DOHH2 (cell line): ENCODE measurements around the gene EFS.
"Not testable (repeated sequence)": the region's sequence is repeated elsewhere in the genome, so short reads cannot be mapped to it uniquely, and the experiment has no call there.

Experiments used
- H3F3A ChIP-seq: fragments of 200-600 bp; sonication (generic), shearing (Covaris generic); 2 replicates; pipeline ENCODE4 v1.6.0; 2016; ENCODE audit warnings: antibody characterized with exemption, mild to moderate bottlenecking; ENCODE audit not compliant: control insufficient read depth, insufficient read depth
- H3K27ac ChIP-seq: fragments of 200-600 bp; sonication (generic); 2 replicates; pipeline ENCODE4 v1.5.1; 2014; ENCODE audit warnings: low read depth, mild to moderate bottlenecking, low read length, moderate library complexity
- H3K27me3 ChIP-seq: fragments of 200-600 bp; sonication (generic); 2 replicates; pipeline ENCODE4 v1.6.1; 2014; ENCODE audit warnings: mild to moderate bottlenecking, low read length, mixed read lengths; ENCODE audit not compliant: control insufficient read depth
- H3K36me3 ChIP-seq: fragments of 200-600 bp; sonication (generic); 2 replicates; pipeline ENCODE4 v1.6.1; 2014; ENCODE audit warnings: mild to moderate bottlenecking, low read length, moderate library complexity, mixed read lengths; ENCODE audit not compliant: control insufficient read depth
- H3K4me1 ChIP-seq: fragments of 200-600 bp; sonication (generic); 2 replicates; pipeline ENCODE4 v1.6.1; 2014; ENCODE audit warnings: mild to moderate bottlenecking, low read length, mixed read lengths; ENCODE audit not compliant: control insufficient read depth
- H3K4me2 ChIP-seq: fragments of 200-600 bp; sonication (generic); 2 replicates; pipeline ENCODE4 v1.6.0; 2014; ENCODE audit warnings: mild to moderate bottlenecking, low read length, moderate library complexity
- H3K4me3 ChIP-seq: fragments of 200-600 bp; sonication (generic); 2 replicates; pipeline ENCODE4 v1.5.1; 2014; ENCODE audit warnings: mild to moderate bottlenecking, low read length, mixed read lengths
- H3K79me2 ChIP-seq: fragments of 200-600 bp; sonication (generic); 2 replicates; pipeline ENCODE4 v1.6.1; 2014; ENCODE audit warnings: mild to moderate bottlenecking, low read length, mixed read lengths; ENCODE audit not compliant: control insufficient read depth
- H3K9me2 ChIP-seq: fragments of 200-600 bp; sonication (generic); replicated peaks from 2 replicates; pipeline ENCODE4 v1.6.1; 2014; ENCODE audit warnings: mild to moderate bottlenecking, low read length, mixed read lengths; ENCODE audit not compliant: control insufficient read depth
- H3K9me3 ChIP-seq: fragments of 200-600 bp; sonication (generic); 2 replicates; pipeline ENCODE4 v1.6.1; 2014; ENCODE audit warnings: antibody characterized with exemption, low read length, mixed read lengths; ENCODE audit not compliant: control insufficient read depth, insufficient read depth
- H4K20me1 ChIP-seq: fragments of 200-600 bp; sonication (generic); 2 replicates; pipeline ENCODE4 v1.6.0; 2014; ENCODE audit warnings: low read depth, mild to moderate bottlenecking, antibody characterized with exemption, low read length, moderate library complexity; ENCODE audit not compliant: control insufficient read depth, insufficient read depth
- EZH2phosphoT487 ChIP-seq: fragments of 200-600 bp; sonication (generic); IDR thresholded peaks from 2 replicates; pipeline ENCODE4 v1.6.1; 2017; ENCODE audit warnings: borderline replicate concordance, mild to moderate bottlenecking, antibody characterized with exemption, low read length, moderate library complexity, mixed read lengths
- TF ChIP-seq, protein P1 (sequence below): fragments of 200-600 bp; sonication (generic); IDR thresholded peaks from one replicate; pipeline ENCODE4 v1.5.1; 2014; ENCODE audit warnings: antibody characterized with exemption, mild to moderate bottlenecking, low read depth, low read length; ENCODE audit not compliant: poor library complexity, severe bottlenecking

The EFS gene

GRCh38 chr14:23396781-23397407, 31.9 kb upstream of the EFS start:
- no peaks in the 10 kb centered on the region for H3K79me2 ChIP-seq
- no peak for TF ChIP-seq EZH2phosphoT487
- TF ChIP-seq, protein P1, sequence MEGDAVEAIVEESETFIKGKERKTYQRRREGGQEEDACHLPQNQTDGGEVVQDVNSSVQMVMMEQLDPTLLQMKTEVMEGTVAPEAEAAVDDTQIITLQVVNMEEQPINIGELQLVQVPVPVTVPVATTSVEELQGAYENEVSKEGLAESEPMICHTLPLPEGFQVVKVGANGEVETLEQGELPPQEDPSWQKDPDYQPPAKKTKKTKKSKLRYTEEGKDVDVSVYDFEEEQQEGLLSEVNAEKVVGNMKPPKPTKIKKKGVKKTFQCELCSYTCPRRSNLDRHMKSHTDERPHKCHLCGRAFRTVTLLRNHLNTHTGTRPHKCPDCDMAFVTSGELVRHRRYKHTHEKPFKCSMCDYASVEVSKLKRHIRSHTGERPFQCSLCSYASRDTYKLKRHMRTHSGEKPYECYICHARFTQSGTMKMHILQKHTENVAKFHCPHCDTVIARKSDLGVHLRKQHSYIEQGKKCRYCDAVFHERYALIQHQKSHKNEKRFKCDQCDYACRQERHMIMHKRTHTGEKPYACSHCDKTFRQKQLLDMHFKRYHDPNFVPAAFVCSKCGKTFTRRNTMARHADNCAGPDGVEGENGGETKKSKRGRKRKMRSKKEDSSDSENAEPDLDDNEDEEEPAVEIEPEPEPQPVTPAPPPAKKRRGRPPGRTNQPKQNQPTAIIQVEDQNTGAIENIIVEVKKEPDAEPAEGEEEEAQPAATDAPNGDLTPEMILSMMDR, result no peak
- H3K4me3 ChIP-seq, result no peak overlapping the region
- H3K9me2 ChIP-seq, result no peaks in the 10 kb centered on the region
- no peak overlapping the region for H3K4me2 ChIP-seq
- H4K20me1 ChIP-seq, result no peaks in the 10 kb centered on the region
- no peaks in the 10 kb centered on the region for H3K27me3 ChIP-seq
- H3K36me3 ChIP-seq, result no peaks in the 10 kb centered on the region
- H3K27ac ChIP-seq, result no peak overlapping the region
- no peaks in the 10 kb centered on the region for H3F3A ChIP-seq
- H3K9me3 ChIP-seq, result no peaks in the 10 kb centered on the region
- no peaks in the 10 kb centered on the region for H3K4me1 ChIP-seq

GRCh38 chr14:23396126-23396525, 31.2 kb upstream of the EFS start:
- Histone ChIP-seq H3K4me2 (no peak overlapping the region), H3K27me3 (no peaks in the 10 kb centered on the region), H3F3A (no peaks in the 10 kb centered on the region), H3K27ac (no peak overlapping the region), H3K9me2 (no peaks in the 10 kb centered on the region), H4K20me1 (no peaks in the 10 kb centered on the region), H3K9me3 (no peaks in the 10 kb centered on the region), H3K36me3 (no peaks in the 10 kb centered on the region), H3K4me3 (no peak overlapping the region), H3K4me1 (no peaks in the 10 kb centered on the region), H3K79me2 (no peaks in the 10 kb centered on the region)
- TF ChIP-seq, protein P1, result no peak
- no peak for TF ChIP-seq EZH2phosphoT487

DNA sequence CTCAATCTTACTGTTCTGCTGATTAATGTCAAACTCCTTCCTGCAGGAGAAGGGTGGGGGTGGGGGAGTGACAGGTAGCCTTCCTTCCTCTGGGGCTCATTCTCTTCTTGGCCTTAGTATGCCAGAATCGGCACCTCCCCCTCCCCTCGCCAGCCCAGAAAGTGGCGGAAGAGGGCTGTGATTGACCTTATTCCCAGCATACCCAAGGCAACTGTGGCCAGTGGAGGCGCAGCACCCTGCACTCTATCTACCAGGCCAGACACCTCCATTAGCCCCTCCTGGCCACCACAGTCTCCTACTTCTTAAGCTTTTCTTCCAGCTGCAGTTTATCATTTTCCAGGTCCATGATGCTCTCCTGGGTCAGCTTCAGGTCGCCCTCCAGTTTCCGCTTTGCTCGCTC, 27.6 kb upstream of the EFS start:
- Histone ChIP-seq H3F3A (no peaks in the 10 kb centered on the region), H3K36me3 (no peaks in the 10 kb centered on the region), H3K4me3 (no peak overlapping the region), H3K79me2 (no peaks in the 10 kb centered on the region), H3K27ac (no peak overlapping the region), H3K9me2 (no peaks in the 10 kb centered on the region), H4K20me1 (no peaks in the 10 kb centered on the region), H3K4me2 (no peak overlapping the region), H3K4me1 (no peaks in the 10 kb centered on the region), H3K27me3 (no peaks in the 10 kb centered on the region), H3K9me3 (no peaks in the 10 kb centered on the region)
- TF ChIP-seq, protein P1, result no peak
- TF ChIP-seq EZH2phosphoT487, result no peak

DNA sequence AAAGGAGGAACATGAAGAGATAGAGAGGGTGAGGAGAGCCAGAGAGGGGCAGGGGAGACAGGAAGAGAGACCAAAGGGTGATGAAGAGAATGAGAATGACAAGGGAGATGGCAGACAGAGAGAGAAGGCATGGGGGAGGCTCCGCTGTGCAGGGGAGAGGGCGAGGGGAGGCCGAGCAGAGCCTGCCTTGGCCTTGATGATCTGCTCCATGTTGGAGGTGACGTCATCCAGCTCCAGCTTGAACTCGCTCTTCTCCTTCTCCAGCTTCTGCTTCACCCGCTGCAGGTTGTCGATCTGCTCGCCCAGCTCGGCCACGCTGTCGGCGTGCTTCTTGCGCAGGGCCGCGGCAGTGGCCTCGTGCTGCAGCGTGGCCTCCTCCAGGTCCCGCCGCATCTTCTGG, 24.9 kb upstream of the EFS start:
- H3F3A ChIP-seq, H3K4me1 ChIP-seq, H3K9me3 ChIP-seq, H3K4me3 ChIP-seq, H3K4me2 ChIP-seq, H3K27ac ChIP-seq, H4K20me1 ChIP-seq, H3K36me3 ChIP-seq, H3K79me2 ChIP-seq, H3K9me2 ChIP-seq, H3K27me3 ChIP-seq: not testable (repeated sequence)
